Psoas muscle (tissue), 8 donors: ENCODE data around the gene TNS3. TPM values are rescaled to one million over a fixed set of nuclear protein-coding genes. Genes with fewer than 3 reads are reported as not detected.

Experiments
- ATAC-seq, 4 donors: fragments of 200-7000 bp; cut with Tn5 transposase; one replicate each; pipeline ENCODE4 v1.9.1; 2020; ENCODE audit warnings: moderate library complexity in 3 of 4, mild to moderate bottlenecking in 2 of 4
- DNase-seq, 2 donors: peaks; one replicate each; pipeline ENCODE4 v3.0.0-alpha.2; 2020
- H3K27ac ChIP-seq: fragments of 200-600 bp; one replicate; pipeline ENCODE4 v1.8.0; 2022
- H3K27me3 ChIP-seq, 3 donors: fragments of 200-600 bp in 1 of 3; one replicate each; pipeline versions ENCODE4 v1.6.1 to v1.8.0; 2013 to 2022; ENCODE audit warnings: low read length in 2 of 3, mild to moderate bottlenecking in 2 of 3, moderate library complexity in 1 of 3; ENCODE audit not compliant: insufficient read depth in 3 of 3
- H3K36me3 ChIP-seq, 2 donors: fragments of 200-600 bp in 1 of 2; one replicate each; pipeline versions ENCODE4 v1.6.1 to v1.8.0; 2013 to 2022; ENCODE audit warnings: low read depth in 1 of 2, mild to moderate bottlenecking in 1 of 2, moderate library complexity in 1 of 2; ENCODE audit not compliant: insufficient read depth in 1 of 2
- H3K4me1 ChIP-seq: fragments of 200-600 bp; one replicate; pipeline ENCODE4 v1.8.0; 2022
- H3K4me3 ChIP-seq: fragments of 200-600 bp; one replicate; pipeline ENCODE4 v1.8.0; 2022; ENCODE audit warnings: mild to moderate bottlenecking
- H3K9me3 ChIP-seq: fragments of 200-600 bp; one replicate; pipeline ENCODE4 v1.8.0; 2022
- WGBS, 3 donors: extraction: QIAGEN DNeasy Blood & Tissue Kit; methylation state at CpG; one replicate each; pipeline versions ENCODE4 v1.1.6 to v1.1.7; 2013; 5-methylcytosine and 5-hydroxymethylcytosine counted together
- intact Hi-C, 2 donors: fragments of 100-400 bp; cut with DNase I; formaldehyde crosslinking; loops; one replicate each; pipeline versions ENCODE4 v1.11.0 to v1.14.2; 2022
- polyA plus RNA-seq, 3 donors: library from polyadenylated mRNA; stranded (reverse); fragments of 200-250 nt; gene quantifications; one replicate each; pipeline ENCODE4 v1.2.3, GENCODE V29; 2013
- total RNA-seq, 4 donors: library from RNA; stranded (reverse); fragmentation: NEBNext Ultra II Directional in 2 of 4; extraction: Animal tissue kit (Norgen Biotek cat#: 25700) in 2 of 4; gene quantifications; one replicate each; pipeline versions ENCODE4 v1.2.1 to v1.2.4, GENCODE V29; 2021 to 2023
- TF ChIP-seq, protein P1 (sequence below): fragments of 200-600 bp; IDR thresholded peaks from one replicate; pipeline ENCODE4 v1.8.0; 2022; ENCODE audit warnings: antibody characterized with exemption
- donor health status: healthy with polysubstance abuse.
- donor health status: DM: no; HTN: no; CAD: no; lungs with moderate emphysema.
- donor health status: Bipolar disorder and iron deficiency.
- donor health status: healthy.
- donor health status: DM: yes; HTN: yes; CAD: no.
- donor health status: DM: no; HTN: no; CAD: no.
- donor health status: DM: no; HTN: no; CAD: no.
- donor health status: DM: yes; HTN: yes; CAD: no.

Gene TNS3
- total and polyA plus RNA-seq, 7 donors = 11.5 to 75.3 (median 35.0) TPM

DNA sequence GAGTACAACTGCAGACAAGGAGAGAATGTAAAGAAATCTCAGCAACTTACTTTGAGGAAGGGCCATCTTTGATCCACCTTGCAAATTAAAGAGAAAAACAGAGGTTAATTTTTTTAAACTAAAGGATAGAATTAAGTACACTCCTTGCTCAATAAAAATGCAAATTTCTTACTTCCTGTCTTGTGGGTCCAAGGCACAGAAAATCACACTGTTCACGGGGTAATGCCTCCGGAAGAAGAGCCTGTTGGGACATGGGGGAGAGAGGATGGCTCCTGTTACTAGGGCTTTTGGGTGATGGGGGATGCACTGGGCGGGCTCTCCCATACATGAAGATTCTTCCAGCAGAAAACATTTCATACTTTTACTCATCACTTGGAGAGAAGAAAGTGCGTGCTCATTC, 301.8 kb downstream of the TNS3 start:
- H3K27me3 ChIP-seq = no peaks in the 10 kb centered on the region
- no peaks in the 10 kb centered on the region for H3K4me1 ChIP-seq
- TF ChIP-seq, protein P1, sequence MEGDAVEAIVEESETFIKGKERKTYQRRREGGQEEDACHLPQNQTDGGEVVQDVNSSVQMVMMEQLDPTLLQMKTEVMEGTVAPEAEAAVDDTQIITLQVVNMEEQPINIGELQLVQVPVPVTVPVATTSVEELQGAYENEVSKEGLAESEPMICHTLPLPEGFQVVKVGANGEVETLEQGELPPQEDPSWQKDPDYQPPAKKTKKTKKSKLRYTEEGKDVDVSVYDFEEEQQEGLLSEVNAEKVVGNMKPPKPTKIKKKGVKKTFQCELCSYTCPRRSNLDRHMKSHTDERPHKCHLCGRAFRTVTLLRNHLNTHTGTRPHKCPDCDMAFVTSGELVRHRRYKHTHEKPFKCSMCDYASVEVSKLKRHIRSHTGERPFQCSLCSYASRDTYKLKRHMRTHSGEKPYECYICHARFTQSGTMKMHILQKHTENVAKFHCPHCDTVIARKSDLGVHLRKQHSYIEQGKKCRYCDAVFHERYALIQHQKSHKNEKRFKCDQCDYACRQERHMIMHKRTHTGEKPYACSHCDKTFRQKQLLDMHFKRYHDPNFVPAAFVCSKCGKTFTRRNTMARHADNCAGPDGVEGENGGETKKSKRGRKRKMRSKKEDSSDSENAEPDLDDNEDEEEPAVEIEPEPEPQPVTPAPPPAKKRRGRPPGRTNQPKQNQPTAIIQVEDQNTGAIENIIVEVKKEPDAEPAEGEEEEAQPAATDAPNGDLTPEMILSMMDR = no peak
- ATAC-seq (no peak), DNase-seq (no peak)
- 91 to 93% (median 91%) methylated on average over 4 of the region's 4 CpGs for WGBS, 3 donors
- peaks cover 0 to 90% of the 10 kb centered on the region in 2 donors for H3K36me3 ChIP-seq
- intact Hi-C loops = no loop called here
- no peaks in the 10 kb centered on the region for H3K9me3 ChIP-seq
- H3K4me3 ChIP-seq = no peak overlapping the region
- no peak overlapping the region for H3K27ac ChIP-seq

DNA sequence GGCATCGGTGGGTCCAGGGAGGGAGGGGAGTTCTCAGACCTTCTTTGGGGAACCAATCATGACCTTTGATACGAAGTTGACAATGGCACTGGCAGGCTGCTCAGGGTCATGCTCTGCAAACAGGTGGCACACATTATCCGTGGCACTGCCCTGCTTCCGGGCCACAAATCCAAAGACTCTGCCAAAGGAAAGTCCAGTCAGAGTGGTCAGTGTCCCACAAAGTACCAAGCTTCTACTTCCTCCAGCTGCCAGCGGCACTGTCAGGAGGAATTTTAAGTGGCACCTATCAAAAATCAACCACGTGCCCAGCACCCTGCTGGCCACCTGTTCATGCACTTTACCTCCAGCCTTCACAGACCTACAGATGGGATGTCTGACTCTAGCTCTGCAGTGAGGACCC, 303.9 kb downstream of the TNS3 start:
- H3K36me3 ChIP-seq = peaks cover 0 to 72% of the 10 kb centered on the region in 2 donors

DNA sequence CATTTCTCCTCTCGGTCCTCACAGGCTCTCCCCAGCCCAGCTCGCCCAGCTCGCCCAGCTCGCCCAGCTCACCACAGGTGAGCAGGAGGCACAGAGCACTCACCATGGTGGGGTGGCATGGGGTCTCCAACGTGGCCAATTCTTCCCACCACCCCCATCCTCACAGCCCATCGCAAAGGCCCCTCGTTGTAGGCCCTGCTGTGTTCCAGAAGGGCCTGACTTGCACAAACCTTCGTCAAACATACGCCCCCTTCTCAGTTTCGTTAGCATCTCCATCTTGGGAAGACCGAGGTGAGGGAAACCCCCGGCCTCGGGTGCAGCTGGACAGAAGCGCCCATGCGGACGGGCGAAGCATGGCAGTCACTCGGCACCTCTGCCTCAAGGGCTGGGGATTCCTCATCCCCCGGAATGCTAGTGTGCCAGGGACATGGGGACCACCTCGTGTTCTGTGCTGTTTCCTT, 304.6 kb downstream of the TNS3 start:
- Histone ChIP-seq H3K27ac (no peak overlapping the region), H3K4me1 (no peaks in the 10 kb centered on the region), H3K27me3 (no peaks in the 10 kb centered on the region), H3K4me3 (no peak overlapping the region), H3K36me3 (peaks cover 0 to 65% of the 10 kb centered on the region in 2 donors), H3K9me3 (no peaks in the 10 kb centered on the region)
- DNase-seq = no peak
- TF ChIP-seq, protein P1 = no peak
- WGBS, 3 donors = 89 to 91% (median 91%) methylated on average over 20 of the region's 20 CpGs
- no peak for ATAC-seq
- intact Hi-C loops = loop anchor here in 1 of 2 donors (10.0 kb wide), 1 partner anchor 117 kb away; no protein-coding TSS in a partner anchor

More for the DNA sequence above, 303.9 kb downstream of the TNS3 start:
- ATAC-seq (peak in 1 of 4 donors; percentile 18), DNase-seq (no peak)
- no peaks in the 10 kb centered on the region for H3K27me3 ChIP-seq
- H3K9me3 ChIP-seq = no peaks in the 10 kb centered on the region
- H3K4me3 ChIP-seq = no peak overlapping the region
- 38 to 54% (median 47%) methylated on average over 6 of the region's 6 CpGs for whole genome bisulfite sequencing, 3 donors
- no peaks in the 10 kb centered on the region for H3K4me1 ChIP-seq
- intact Hi-C loops = loop anchor here in 1 of 2 donors (10.0 kb wide), 1 partner anchor 117 kb away; no protein-coding TSS in a partner anchor
- TF ChIP-seq, protein P1 = no peak
- H3K27ac ChIP-seq = no peak overlapping the region

DNA sequence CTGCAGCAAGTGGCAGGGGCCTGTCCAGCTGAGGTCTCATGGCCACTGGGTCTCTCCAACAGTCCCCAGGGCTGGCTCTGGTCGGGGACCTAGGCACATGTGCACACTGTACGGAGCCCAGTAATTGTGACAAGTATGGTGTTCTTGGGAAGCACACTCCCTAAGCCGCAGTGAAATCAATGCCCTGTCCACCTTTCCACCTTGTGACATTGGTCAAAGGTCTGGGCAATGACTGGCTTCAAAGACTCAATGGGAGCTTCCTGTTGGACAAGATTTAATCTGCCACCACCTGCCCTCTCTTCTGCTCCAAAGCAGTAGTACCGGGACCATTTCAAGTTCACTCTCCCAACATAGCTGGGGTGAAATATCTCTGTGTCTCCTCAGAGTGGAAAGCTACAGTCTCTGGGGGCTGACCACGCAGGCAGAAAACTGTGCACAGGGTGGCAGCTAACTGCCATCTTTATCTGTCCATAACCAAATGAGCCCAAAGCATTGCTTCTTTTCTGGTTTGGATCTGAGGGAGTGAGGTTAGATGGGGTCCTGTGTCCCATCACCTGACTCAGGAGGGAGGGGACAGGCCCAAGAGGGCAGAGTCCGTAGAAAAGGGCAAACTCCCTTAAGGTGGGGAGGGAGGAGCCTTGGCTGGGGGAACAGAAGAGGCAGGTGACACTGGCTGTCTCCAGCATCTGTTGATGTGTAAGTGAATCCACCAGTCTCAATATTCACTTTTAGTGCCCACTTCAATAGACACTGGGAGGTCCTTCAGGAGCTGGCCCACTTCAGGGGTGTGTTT, 307.7 kb downstream of the TNS3 start:
- no peak overlapping the region for H3K27ac ChIP-seq
- ATAC-seq = peak in 2 of 4 donors; percentile 17 to 23
- peaks cover 0 to 36% of the 10 kb centered on the region in 2 donors for H3K36me3 ChIP-seq
- H3K4me3 ChIP-seq = no peak overlapping the region
- H3K27me3 ChIP-seq = no peaks in the 10 kb centered on the region
- H3K9me3 ChIP-seq = no peaks in the 10 kb centered on the region
- 94 to 97% (median 96%) methylated on average over 6 of the region's 6 CpGs for WGBS, 3 donors
- no peak for DNase-seq
- H3K4me1 ChIP-seq = no peaks in the 10 kb centered on the region
- intact Hi-C loops = loop anchor here in 1 of 2 donors (5.0 to 10.0 kb wide), 2 partner anchors 121 to 163 kb away; no protein-coding TSS in a partner anchor
- TF ChIP-seq, protein P1 = no peak
